Right lobe of liver (tissue), 4 donors: ENCODE data around the gene CST3.

Source experiments
- CTCF ChIP-seq, 4 donors: fragments of 200-600 bp in 3 of 4; fragments of 450-650 bp in 1 of 4; IDR thresholded peaks; one replicate each; pipeline versions ENCODE4 v1.5.1 to v1.8.0; 2016 to 2022; ENCODE audit warnings: antibody characterized with exemption in 4 of 4, mild to moderate bottlenecking in 2 of 4
- POLR2A ChIP-seq: fragments of 450-650 bp; IDR thresholded peaks from one replicate; pipeline ENCODE4 v1.6.1; 2017; ENCODE audit warnings: antibody characterized with exemption, mild to moderate bottlenecking
- donor health status: DM: no; HTN: no; CAD: no.
- donor health status: DM: no; HTN: no; CAD: no.
- donor health status: DM: no; HTN: yes; CAD: no.

GRCh38 chr20:23584434-23585199 is 53.1 kb downstream of the CST3 start:
- no peak for TF ChIP-seq POLR2A
- TF ChIP-seq CTCF (IDR thresholded peaks at IDR 0.05) = no peak
